D341Med (cell line): ENCODE results near the gene ROR2.

Experiments
- DNase-seq: peaks from one replicate; pipeline ENCODE4 v3.0.0; 2012; ENCODE audit warnings: low spot score

The ROR2 gene

DNA sequence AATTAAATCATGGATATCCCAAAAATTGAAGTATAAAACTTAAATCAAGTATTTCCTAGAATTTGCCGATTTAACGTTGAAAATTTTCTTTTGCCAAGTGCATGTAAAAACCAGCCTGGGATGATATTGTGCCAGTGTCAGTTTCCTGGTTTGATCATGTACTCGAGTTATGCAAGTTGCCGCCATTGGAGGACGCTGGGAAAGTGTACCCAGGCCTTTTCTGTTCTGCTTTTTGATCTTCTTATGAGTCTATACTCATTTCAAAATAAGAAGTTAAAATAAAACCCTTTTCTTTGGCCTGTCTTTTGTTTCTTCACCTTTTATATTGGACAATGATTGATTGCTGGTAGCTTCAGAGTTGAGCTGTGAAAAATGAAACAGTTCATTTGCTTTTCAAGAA, 433.3 kb downstream of the ROR2 start:
- DNase-seq = no peak

DNA sequence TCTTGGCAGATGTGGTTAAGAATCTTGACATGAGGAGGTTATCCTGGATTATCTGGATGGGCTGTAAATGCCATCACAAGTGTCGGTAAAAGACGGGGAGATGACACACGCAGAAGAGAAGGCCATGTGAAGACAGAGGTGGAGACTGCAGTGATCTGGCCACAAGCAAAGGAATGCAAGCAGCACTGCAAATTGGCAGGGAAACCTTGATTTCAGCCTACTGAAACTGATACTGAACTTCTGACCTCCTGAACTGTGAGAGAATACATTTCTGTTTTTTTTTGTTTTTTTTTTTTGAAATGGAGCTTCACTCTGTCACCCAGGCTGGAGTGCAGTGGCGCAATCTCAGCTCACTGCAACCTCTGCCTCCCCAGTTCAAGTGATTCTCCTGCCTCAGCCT, 433.9 kb downstream of the ROR2 start:
- no peak for DNase-seq

DNA sequence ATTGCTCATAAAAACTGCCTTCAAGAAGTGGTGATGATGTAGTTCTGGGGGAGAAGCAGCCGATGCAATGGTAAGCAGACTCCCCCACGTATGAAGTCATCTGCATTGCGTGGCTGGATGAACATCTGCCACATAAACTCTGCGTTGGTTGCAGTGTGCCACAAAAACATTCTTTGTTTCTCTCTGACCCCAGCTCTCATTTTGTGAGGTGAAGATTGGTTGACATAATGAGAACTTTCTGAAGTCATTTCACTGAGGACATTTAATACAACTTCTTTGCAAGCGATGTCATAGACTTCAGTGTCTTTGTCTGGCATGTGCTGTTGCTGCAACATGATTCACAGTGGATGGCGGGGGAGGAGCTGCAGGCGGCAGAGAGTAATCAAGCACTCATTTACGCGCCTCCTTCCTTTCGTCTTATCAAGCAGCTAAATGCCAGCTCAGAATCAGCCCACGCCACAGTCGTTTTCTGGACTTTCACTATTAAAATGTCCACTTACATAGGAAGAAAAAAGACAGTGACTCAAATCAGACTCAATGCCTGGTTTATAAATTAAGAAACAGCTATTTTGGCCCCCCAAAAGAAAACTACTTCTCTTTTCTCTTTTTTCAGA, 434.8 kb downstream of the ROR2 start:
- no peak for DNase-seq
